Stimulated activated CD4-positive, alpha-beta T cell treated with anti-CD3 and anti-CD28 coated beads, TNF-alpha, amount 100 ng/mL, for 1 hour (primary cell): ENCODE data around the gene SLC2A8.

Experiments used
- DNase-seq, 3 donors: peaks; one replicate each; pipeline ENCODE4 v3.0.0-alpha.2; 2020; ENCODE audit warnings: low read depth in 3 of 3, low spot score in 1 of 3

Gene SLC2A8

GRCh38 chr9:127382541-127382940 lies 14.4 kb upstream of the SLC2A8 start:
- no peak for DNase-seq

- DNase-seq = no peak
Measured at GRCh38 chr9:127384016-127384730, 12.8 kb upstream of the SLC2A8 start.

GRCh38 chr9:127384901-127385300 lies 12.1 kb upstream of the SLC2A8 start:
- no peak for DNase-seq

GRCh38 chr9:127386249-127386648 lies 10.7 kb upstream of the SLC2A8 start:
- no peak for DNase-seq

GRCh38 chr9:127386981-127387380 lies 10.0 kb upstream of the SLC2A8 start:
- no peak for DNase-seq

GRCh38 chr9:127388037-127388855 lies 8.7 kb upstream of the SLC2A8 start:
- peak; percentile 53 to 73 (median 68) for DNase-seq

GRCh38 chr9:127388856-127389238 lies 8.1 kb upstream of the SLC2A8 start:
- DNase-seq = no peak

GRCh38 chr9:127389381-127390247 lies 7.4 kb upstream of the SLC2A8 start:
- no peak for DNase-seq

- DNase-seq = no peak
Measured at GRCh38 chr9:127390248-127390545, 6.8 kb upstream of the SLC2A8 start.

- DNase-seq = no peak
Measured at GRCh38 chr9:127390563-127390962, 6.4 kb upstream of the SLC2A8 start.

- DNase-seq = no peak
Measured at GRCh38 chr9:127392166-127392565, 4.8 kb upstream of the SLC2A8 start.

GRCh38 chr9:127392976-127393375 lies 4.0 kb upstream of the SLC2A8 start:
- no peak for DNase-seq

GRCh38 chr9:127393645-127394044 lies 3.3 kb upstream of the SLC2A8 start:
- DNase-seq = no peak

- DNase-seq = no peak
Measured at GRCh38 chr9:127395497-127396252, 1.3 kb upstream of the SLC2A8 start.

- DNase-seq = no peak
Measured at GRCh38 chr9:127396253-127396807, 639 bp upstream of the SLC2A8 start.

GRCh38 chr9:127397646-127398274 lies 791 bp downstream of the SLC2A8 start:
- DNase-seq = peak in 1 of 3 donors; percentile 26

- no peak for DNase-seq
Measured at GRCh38 chr9:127398275-127398647, 1.3 kb downstream of the SLC2A8 start.

GRCh38 chr9:127398715-127399400 lies 1.9 kb downstream of the SLC2A8 start:
- DNase-seq = no peak

- no peak for DNase-seq
Measured at GRCh38 chr9:127399736-127400269, 2.8 kb downstream of the SLC2A8 start.
